GM12873 (cell line): ENCODE data around the gene FAIM.

Source experiments
- CTCF ChIP-seq: IDR thresholded peaks from 2 replicates; pipeline ENCODE4 v1.5.1; 2012; ENCODE audit warnings: low read depth, mild to moderate bottlenecking, moderate library complexity, low read length, control low read depth; ENCODE audit not compliant: insufficient read depth; ENCODE audit errors: missing control alignments

Gene FAIM

DNA sequence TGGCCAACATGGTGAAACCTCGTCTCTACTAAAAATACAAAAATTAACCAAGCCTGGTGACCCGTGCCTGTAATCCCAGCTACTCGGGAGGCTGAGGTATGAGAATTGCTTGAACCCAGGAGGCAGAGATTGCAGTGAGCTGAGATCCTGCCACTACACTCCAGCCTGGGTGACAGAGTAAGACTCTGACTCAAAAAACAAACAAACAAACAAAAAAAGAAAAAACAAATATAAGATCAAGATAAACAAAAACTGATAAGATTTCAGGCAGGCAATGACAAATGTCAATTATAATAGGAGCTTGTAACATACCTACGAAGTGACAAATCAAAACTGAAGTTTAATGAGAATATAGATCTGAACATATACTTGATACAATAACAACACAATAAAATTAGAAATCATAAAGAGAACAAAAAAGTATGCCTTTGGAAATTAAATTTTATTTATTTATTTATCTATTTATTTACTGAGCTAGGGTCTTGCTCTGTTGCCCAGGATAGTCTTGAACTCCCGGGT is 70.4 kb downstream of the FAIM start:
- no peak for TF ChIP-seq CTCF

GRCh38 chr3:138681463-138682220 is 73.1 kb downstream of the FAIM start:
- TF ChIP-seq CTCF: no peak

- TF ChIP-seq CTCF: no peak
These were observed 74.1 kb downstream of the FAIM start for GRCh38 chr3:138682648-138683047.
